Trophoblast cell (in vitro differentiated cells and primary cell): ENCODE data around the gene TRNT1.

Source experiments
- DNase-seq, 2 donors: peaks; one replicate each; pipeline ENCODE4 v3.0.0-alpha.2; 2016
- H2AFZ ChIP-seq: 2 replicates; pipeline ENCODE4 v1.6.1; 2013; ENCODE audit warnings: low read length, moderate library complexity, mild to moderate bottlenecking; ENCODE audit not compliant: insufficient read depth, poor library complexity
- H2AK5ac ChIP-seq: 2 replicates; pipeline ENCODE4 v1.6.1; 2013; ENCODE audit warnings: mild to moderate bottlenecking, low read length
- H2BK120ac ChIP-seq: 2 replicates; pipeline ENCODE4 v1.6.1; 2013; ENCODE audit warnings: low read length, mild to moderate bottlenecking, moderate library complexity; ENCODE audit not compliant: insufficient read depth, poor library complexity
- H2BK12ac ChIP-seq: 2 replicates; pipeline ENCODE4 v1.6.1; 2013; ENCODE audit warnings: mild to moderate bottlenecking, low read length, moderate library complexity
- H2BK5ac ChIP-seq: 2 replicates; pipeline ENCODE4 v1.6.1; 2013; ENCODE audit warnings: low read length, low read depth, moderate library complexity, mild to moderate bottlenecking; ENCODE audit not compliant: poor library complexity
- H3K14ac ChIP-seq: 2 replicates; pipeline ENCODE4 v1.6.1; 2013; ENCODE audit warnings: mild to moderate bottlenecking, low read length
- H3K18ac ChIP-seq: 2 replicates; pipeline ENCODE4 v1.6.1; 2013; ENCODE audit warnings: mild to moderate bottlenecking, low read length
- H3K23ac ChIP-seq: 2 replicates; pipeline ENCODE4 v1.6.1; 2013; ENCODE audit warnings: low read length
- H3K27ac ChIP-seq: 2 replicates; pipeline ENCODE4 v1.5.1; 2013; ENCODE audit warnings: low read depth, mild to moderate bottlenecking, inconsistent platforms, low read length, moderate library complexity
- H3K27me3 ChIP-seq: 2 replicates; pipeline ENCODE4 v1.6.1; 2013; ENCODE audit warnings: inconsistent platforms, mild to moderate bottlenecking, low read length, moderate library complexity; ENCODE audit not compliant: insufficient read depth
- H3K36me3 ChIP-seq, 2 experiments: 1 replicate in 1 of 2; 2 replicates in 1 of 2; pipeline ENCODE4 v1.6.1; 2013; ENCODE audit warnings: low read length in 2 of 2, mild to moderate bottlenecking in 2 of 2, moderate library complexity in 1 of 2; ENCODE audit not compliant: insufficient read depth in 2 of 2, control insufficient read depth in 1 of 2
- H3K4ac ChIP-seq: 2 replicates; pipeline ENCODE4 v1.6.1; 2013; ENCODE audit warnings: low read depth, mild to moderate bottlenecking, low read length, moderate library complexity
- H3K4me1 ChIP-seq, 2 experiments: 1 replicate in 1 of 2; 2 replicates in 1 of 2; pipeline ENCODE4 v1.6.1; 2013; ENCODE audit warnings: low read length in 2 of 2, mild to moderate bottlenecking in 2 of 2, moderate library complexity in 1 of 2; ENCODE audit not compliant: insufficient read depth in 2 of 2, control insufficient read depth in 1 of 2
- H3K4me2 ChIP-seq: 2 replicates; pipeline ENCODE4 v1.6.1; 2013; ENCODE audit warnings: inconsistent platforms, mild to moderate bottlenecking, low read length, moderate library complexity
- H3K4me3 ChIP-seq: 2 replicates; pipeline ENCODE4 v1.5.1; 2013; ENCODE audit warnings: mild to moderate bottlenecking, low read depth, low read length, inconsistent platforms
- H3K79me1 ChIP-seq: one replicate; pipeline ENCODE4 v1.6.1; 2013; ENCODE audit warnings: low read length
- H3K79me2 ChIP-seq: 2 replicates; pipeline ENCODE4 v1.6.1; 2013; ENCODE audit warnings: low read length, mild to moderate bottlenecking; ENCODE audit not compliant: control insufficient read depth, insufficient read depth, poor library complexity
- H3K9ac ChIP-seq: 2 replicates; pipeline ENCODE4 v1.6.1; 2013; ENCODE audit warnings: mild to moderate bottlenecking, low read length
- H3K9me3 ChIP-seq: 2 replicates; pipeline ENCODE4 v1.6.1; 2013; ENCODE audit warnings: low read depth, mild to moderate bottlenecking, control low read depth, inconsistent platforms, low read length; ENCODE audit not compliant: insufficient read depth
- H4K12ac ChIP-seq: 2 replicates; pipeline ENCODE4 v1.6.1; 2013; ENCODE audit warnings: low read depth, mild to moderate bottlenecking, low read length, moderate library complexity
- H4K8ac ChIP-seq: 2 replicates; pipeline ENCODE4 v1.6.1; 2013; ENCODE audit warnings: low read depth, mild to moderate bottlenecking, low read length, moderate library complexity
- H4K91ac ChIP-seq: one replicate; pipeline ENCODE4 v1.6.1; 2013; ENCODE audit warnings: low read depth, mild to moderate bottlenecking, low read length, moderate library complexity
- WGBS: extraction: QIAGEN DNeasy Blood & Tissue Kit; methylation state at CpG from one replicate; pipeline ENCODE4 v1.1.7; 2013; ENCODE audit warnings: missing lambda C conversion rate; ENCODE audit not compliant: insufficient read length, insufficient coverage; ENCODE audit errors: extremely low coverage; 5-methylcytosine and 5-hydroxymethylcytosine counted together

TRNT1 gene

GRCh38 chr3:3137526-3137925 is 10.8 kb downstream of the TRNT1 start:
- H3K79me2 ChIP-seq, result no peaks in the 10 kb centered on the region
- no peak overlapping the region for H3K4me2 ChIP-seq
- no peak overlapping the region for H3K4ac ChIP-seq
- H3K36me3 ChIP-seq, result peaks cover 9 to 12% of the 10 kb centered on the region in 2 experiments
- no peak overlapping the region for H2BK120ac ChIP-seq
- H4K91ac ChIP-seq, result no peak overlapping the region
- H2AK5ac ChIP-seq, result no peak overlapping the region
- no peak overlapping the region for H2AFZ ChIP-seq
- no peak overlapping the region for H4K12ac ChIP-seq
- H2BK12ac ChIP-seq, result no peak overlapping the region
- H3K9ac ChIP-seq, result no peak overlapping the region
- no peak overlapping the region for H2BK5ac ChIP-seq
- no peak overlapping the region for H4K8ac ChIP-seq
- no CpG with 5 or more reads among the region's 6 CpGs for WGBS
- DNase-seq, result no peak
- no peaks in the 10 kb centered on the region for H3K79me1 ChIP-seq
- H3K14ac ChIP-seq, result no peak overlapping the region
- no peaks in the 10 kb centered on the region for H3K9me3 ChIP-seq
- H3K27ac ChIP-seq, result no peak overlapping the region
- no peaks in the 10 kb centered on the region for H3K27me3 ChIP-seq
- H3K23ac ChIP-seq, result no peak overlapping the region
- H3K4me3 ChIP-seq, result no peak overlapping the region
- H3K18ac ChIP-seq, result no peak overlapping the region
- H3K4me1 ChIP-seq, result no peaks in the 10 kb centered on the region

GRCh38 chr3:3141939-3142338 is 15.2 kb downstream of the TRNT1 start:
- no peak overlapping the region for H4K12ac ChIP-seq
- no peaks in the 10 kb centered on the region for H3K79me2 ChIP-seq
- no peak overlapping the region for H2BK120ac ChIP-seq

GRCh38 chr3:3145831-3146230 is 19.1 kb downstream of the TRNT1 start:
- no peak overlapping the region for H2AFZ ChIP-seq
- peak in 1 of 2 donors; percentile 2 for DNase-seq
- H3K27ac ChIP-seq, result no peak overlapping the region
- no peak overlapping the region for H4K8ac ChIP-seq
- H3K4me3 ChIP-seq, result no peak overlapping the region
- H3K9me3 ChIP-seq, result no peaks in the 10 kb centered on the region
- H3K27me3 ChIP-seq, result no peaks in the 10 kb centered on the region
- H3K4me2 ChIP-seq, result no peak overlapping the region
- H2AK5ac ChIP-seq, result no peak overlapping the region
- H3K79me1 ChIP-seq, result no peaks in the 10 kb centered on the region
- no peak overlapping the region for H3K18ac ChIP-seq
- no CpG with 5 or more reads among the region's 8 CpGs for WGBS
- no peak overlapping the region for H4K91ac ChIP-seq
- H3K4me1 ChIP-seq, result no peaks in the 10 kb centered on the region
- H3K36me3 ChIP-seq, result peaks cover 9 to 20% of the 10 kb centered on the region in 2 experiments
- H2BK5ac ChIP-seq, result no peak overlapping the region
- H3K9ac ChIP-seq, result no peak overlapping the region
- H3K4ac ChIP-seq, result no peak overlapping the region
- H3K23ac ChIP-seq, result no peak overlapping the region
- H3K14ac ChIP-seq, result no peak overlapping the region
- H2BK12ac ChIP-seq, result no peak overlapping the region
- H2BK120ac ChIP-seq, result no peak overlapping the region
- H3K79me2 ChIP-seq, result no peaks in the 10 kb centered on the region
- H4K12ac ChIP-seq, result no peak overlapping the region

More at GRCh38 chr3:3141939-3142338, 15.2 kb downstream of the TRNT1 start:
- H3K4me1 ChIP-seq, result no peaks in the 10 kb centered on the region
- H3K27me3 ChIP-seq, result no peaks in the 10 kb centered on the region
- H3K36me3 ChIP-seq, result peaks cover 17 to 21% of the 10 kb centered on the region in 2 experiments
- no peak overlapping the region for H3K4ac ChIP-seq
- H3K4me3 ChIP-seq, result no peak overlapping the region
- no peak overlapping the region for H2AFZ ChIP-seq
- no peak for DNase-seq
- no peak overlapping the region for H3K4me2 ChIP-seq
- H2BK5ac ChIP-seq, result no peak overlapping the region
- no peak overlapping the region for H3K9ac ChIP-seq
- H2AK5ac ChIP-seq, result no peak overlapping the region
- H2BK12ac ChIP-seq, result no peak overlapping the region
- no peak overlapping the region for H4K91ac ChIP-seq
- no peak overlapping the region for H3K18ac ChIP-seq
- no peaks in the 10 kb centered on the region for H3K9me3 ChIP-seq
- H3K27ac ChIP-seq, result no peak overlapping the region
- no peak overlapping the region for H3K14ac ChIP-seq
- H3K79me1 ChIP-seq, result no peaks in the 10 kb centered on the region
- no peak overlapping the region for H4K8ac ChIP-seq
- no peak overlapping the region for H3K23ac ChIP-seq

GRCh38 chr3:3149560-3149959 is 22.8 kb downstream of the TRNT1 start:
- H3K9ac ChIP-seq, result no peak overlapping the region
- DNase-seq, result no peak
- no peak overlapping the region for H3K23ac ChIP-seq
- no peak overlapping the region for H2AFZ ChIP-seq
- no peak overlapping the region for H3K27ac ChIP-seq
- H4K8ac ChIP-seq, result no peak overlapping the region
- peaks cover 7 to 12% of the 10 kb centered on the region in 2 experiments for H3K36me3 ChIP-seq
- no peak overlapping the region for H4K91ac ChIP-seq
- H3K4me3 ChIP-seq, result no peak overlapping the region
- no peaks in the 10 kb centered on the region for H3K27me3 ChIP-seq
- H4K12ac ChIP-seq, result no peak overlapping the region
- no peak overlapping the region for H3K4ac ChIP-seq
- no peak overlapping the region for H2BK12ac ChIP-seq
- H3K4me1 ChIP-seq, result no peaks in the 10 kb centered on the region
- no peak overlapping the region for H3K18ac ChIP-seq
- H2AK5ac ChIP-seq, result no peak overlapping the region
- no peak overlapping the region for H3K4me2 ChIP-seq
- H3K14ac ChIP-seq, result no peak overlapping the region
- H3K9me3 ChIP-seq, result no peaks in the 10 kb centered on the region
- H3K79me2 ChIP-seq, result no peaks in the 10 kb centered on the region
- H3K79me1 ChIP-seq, result no peaks in the 10 kb centered on the region
- no CpG with 5 or more reads among the region's 1 CpG for WGBS
- no peak overlapping the region for H2BK5ac ChIP-seq
- no peak overlapping the region for H2BK120ac ChIP-seq
